ENCODE data around the gene FHIT. TPM values are rescaled to one million over a fixed set of nuclear protein-coding genes. Genes with fewer than 3 reads are reported as not detected.
A peak's percentile ranks its signal among the peaks of the same experiment; 100 is the strongest.

Gene FHIT
- total RNA-seq, 1 experiment from 2014 or later, result 3.9 TPM

DNA sequence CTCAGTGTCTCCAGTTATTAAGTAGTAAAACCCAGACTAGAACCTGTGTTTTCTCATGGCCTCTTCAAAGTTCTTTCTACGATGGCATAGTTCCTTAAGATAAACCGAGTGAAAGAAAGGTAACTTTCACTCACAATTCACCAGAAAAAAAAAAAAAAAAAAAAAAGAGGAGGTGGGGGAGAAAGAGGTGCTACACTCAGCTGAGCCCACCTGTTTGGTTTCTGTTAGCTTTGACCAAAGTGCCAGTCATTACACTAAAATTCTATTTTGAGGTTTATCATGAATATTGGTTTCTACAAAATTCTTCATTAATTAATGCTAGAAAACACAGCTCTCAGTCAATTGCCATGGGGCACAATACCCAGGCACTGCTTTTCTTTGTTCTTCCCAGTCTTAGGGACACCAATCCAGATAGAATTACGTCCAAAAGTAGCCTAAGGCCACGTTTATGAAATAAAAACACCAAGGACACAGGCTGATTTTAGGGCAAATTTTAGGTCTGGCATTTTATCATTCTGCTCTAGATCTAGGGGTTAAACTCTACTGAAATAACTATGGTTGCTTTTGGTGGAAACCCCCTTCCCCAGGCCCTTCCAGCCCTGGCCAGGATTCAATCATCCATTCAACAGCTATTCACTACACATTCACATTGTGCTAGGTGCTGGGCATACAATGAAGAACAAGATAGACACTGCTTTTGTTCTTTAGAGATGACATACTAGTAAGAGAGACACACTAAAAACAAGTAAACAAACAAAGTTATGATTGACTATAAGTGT, 1097.8 kb downstream of the FHIT start:
- no peak for DNase-seq (ENCODE audit: low read depth, low spot score)
- in situ Hi-C loops (cut with HindIII; ENCODE audit: low pct_unique_long_range_greater_than_20kb, low sequenced_read_pairs), result no loop called here

DNA sequence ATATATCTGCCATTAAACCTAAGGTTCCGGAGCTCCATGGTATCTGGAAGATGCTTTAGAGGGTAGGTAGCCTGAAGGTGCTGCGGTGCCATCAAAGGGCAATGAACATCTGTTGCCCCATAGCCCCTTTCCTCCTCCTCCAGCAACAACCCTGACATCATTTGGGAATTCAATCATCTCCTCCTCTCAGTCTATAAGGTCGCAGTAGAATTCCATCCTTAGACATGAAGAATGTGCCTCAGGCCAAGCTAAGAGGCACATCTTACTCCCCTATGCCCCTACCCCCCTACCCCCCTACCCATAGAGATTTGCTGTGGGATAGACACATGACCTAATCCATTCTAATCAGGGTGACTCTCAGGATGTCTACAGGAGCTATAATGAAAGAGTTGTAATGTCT, 1101.8 kb downstream of the FHIT start:
- in situ Hi-C loops (cut with HindIII; ENCODE audit: low pct_unique_long_range_greater_than_20kb, low sequenced_read_pairs), result no loop called here

DNA sequence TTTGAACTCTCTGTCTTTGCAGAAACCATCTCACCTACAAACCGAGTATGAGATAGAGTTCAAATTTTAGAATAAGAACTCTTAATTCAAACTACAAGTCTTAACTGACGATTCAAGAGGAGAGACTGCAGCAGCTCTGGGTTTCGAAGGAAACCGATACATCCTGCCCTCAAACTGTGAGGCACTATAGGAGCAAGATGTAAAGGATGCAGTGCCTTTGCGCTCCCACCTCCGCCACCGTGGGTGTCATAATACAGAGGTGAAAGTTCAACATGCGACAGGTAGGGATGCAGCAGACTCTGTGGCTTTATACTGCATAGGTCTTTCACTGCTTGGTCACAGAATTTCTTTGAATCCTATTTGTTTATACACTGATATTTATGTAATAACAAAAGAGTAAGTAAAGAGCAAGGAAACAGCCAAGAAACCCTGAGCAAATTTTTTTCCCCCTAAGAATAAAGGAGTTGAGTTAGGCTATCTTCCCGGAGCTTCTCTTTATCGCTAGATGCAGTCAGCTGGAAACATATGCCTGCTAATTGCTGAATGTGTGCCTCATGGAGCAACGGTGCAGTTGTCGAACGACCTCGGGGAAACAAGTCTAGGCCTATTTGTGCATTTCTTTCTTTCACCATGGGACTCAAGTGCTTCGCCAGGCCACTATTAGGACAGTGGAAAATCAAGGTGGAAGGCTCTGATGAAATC, 1103.9 kb downstream of the FHIT start:
- in situ Hi-C loops (cut with HindIII; ENCODE audit: low pct_unique_long_range_greater_than_20kb, low sequenced_read_pairs), result no loop called here
- no peak for DNase-seq (ENCODE audit: low read depth, low spot score)

More for the DNA sequence above, 1101.8 kb downstream of the FHIT start:
- DNase-seq (ENCODE audit: low read depth, low spot score), result no peak

DNA sequence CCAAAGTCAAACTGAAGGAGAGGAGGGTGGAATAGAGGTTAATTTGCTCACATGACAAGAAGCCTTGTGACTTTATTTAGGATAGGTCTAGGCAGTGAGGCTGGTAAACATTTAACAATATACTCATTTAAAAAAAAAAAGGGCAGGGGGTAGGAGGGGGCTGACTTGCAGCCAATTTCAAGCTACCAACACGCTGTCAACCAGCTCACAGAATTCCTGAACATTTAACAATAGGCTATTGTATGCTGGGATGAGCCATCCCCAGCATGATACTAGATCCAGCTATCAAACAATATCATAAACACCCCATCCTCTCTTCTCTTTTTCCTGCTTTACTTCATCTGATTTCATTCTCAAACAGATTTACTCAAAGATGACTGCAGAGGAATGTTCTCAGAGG, 1105.1 kb downstream of the FHIT start:
- in situ Hi-C loops (cut with HindIII; ENCODE audit: low pct_unique_long_range_greater_than_20kb, low sequenced_read_pairs), result no loop called here
- DNase-seq (ENCODE audit: low read depth, low spot score), result peak; percentile 24

DNA sequence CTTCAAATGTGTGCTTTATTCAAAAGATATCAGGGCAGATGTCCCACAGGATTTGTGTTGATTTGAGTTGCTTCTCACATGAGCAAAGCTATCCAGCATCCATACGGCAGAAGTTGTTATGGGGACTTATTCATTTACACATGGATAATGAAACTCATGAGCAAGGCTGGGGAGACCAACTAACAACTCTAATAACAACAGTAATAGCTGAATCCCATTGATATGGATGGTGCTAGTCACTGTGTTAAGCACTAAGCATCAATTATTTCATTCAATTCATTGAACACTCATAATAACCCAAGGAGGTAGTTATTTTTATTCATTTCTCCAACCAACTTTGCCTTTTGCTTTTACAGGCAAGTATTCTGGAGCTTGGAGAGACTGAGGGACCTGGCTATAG, 1107.2 kb downstream of the FHIT start:
- in situ Hi-C loops (cut with HindIII; ENCODE audit: low pct_unique_long_range_greater_than_20kb, low sequenced_read_pairs), result no loop called here
- no peak for DNase-seq (ENCODE audit: low read depth, low spot score)

DNA sequence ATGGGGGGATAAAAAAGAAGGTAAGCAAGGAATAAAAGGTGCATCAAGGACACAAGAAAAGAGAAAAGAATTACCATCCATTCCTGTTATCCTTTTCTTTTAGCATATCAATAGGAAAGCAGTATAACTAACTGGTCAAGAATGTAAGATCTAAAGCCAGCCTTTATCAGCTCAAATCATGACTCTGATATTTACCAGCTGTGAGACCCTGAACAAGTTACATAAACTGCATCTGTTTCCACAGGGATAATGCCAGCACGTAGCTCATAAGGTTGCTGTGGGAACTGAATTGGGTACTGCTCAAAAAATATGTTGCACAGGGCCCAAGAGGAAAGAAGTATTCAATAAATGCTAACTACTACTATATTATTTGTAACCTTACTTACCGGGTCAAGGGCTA, 1109.2 kb downstream of the FHIT start:
- in situ Hi-C loops (cut with HindIII; ENCODE audit: low pct_unique_long_range_greater_than_20kb, low sequenced_read_pairs), result no loop called here
- DNase-seq (ENCODE audit: low read depth, low spot score), result no peak

DNA sequence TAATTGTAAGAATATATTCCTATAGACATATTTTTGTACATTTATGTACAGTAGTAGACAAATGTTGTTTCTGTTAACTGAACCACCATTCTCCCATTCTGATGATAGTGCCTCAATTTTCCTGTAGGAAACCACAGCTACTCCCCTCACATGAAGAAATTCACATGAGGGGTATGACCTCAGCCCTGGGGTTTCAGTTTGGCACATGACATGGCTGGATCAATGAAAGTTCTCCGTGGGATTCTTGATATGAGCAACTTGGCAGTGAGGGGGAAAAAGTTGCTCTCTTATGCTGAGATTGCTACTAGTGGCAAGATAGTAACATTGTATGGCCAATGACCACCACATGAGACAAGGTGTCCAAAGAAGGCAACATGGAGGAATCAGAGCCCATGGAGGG, 1111.1 kb downstream of the FHIT start:
- peak; percentile 13 for DNase-seq (ENCODE audit: low read depth, low spot score)
- in situ Hi-C loops (cut with HindIII; ENCODE audit: low pct_unique_long_range_greater_than_20kb, low sequenced_read_pairs), result no loop called here

DNA sequence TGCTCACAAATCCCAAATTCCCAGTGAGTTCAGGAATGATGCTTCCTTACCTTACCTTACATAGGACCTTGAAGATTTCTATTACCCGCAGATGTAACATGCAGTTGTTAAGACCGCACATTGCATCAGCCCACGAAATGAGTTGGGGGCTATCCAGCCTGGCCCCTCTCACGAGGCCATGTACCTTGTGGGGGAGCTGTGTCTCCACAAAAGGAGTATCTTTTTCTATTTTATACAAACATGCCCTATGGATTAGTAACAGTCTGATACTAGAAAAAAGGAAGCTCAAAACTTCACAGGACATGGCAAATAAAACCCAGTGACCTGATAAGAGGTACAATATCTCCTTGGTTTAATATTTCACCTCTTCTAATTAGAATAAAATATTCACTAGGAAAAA, 1114.7 kb downstream of the FHIT start:
- in situ Hi-C loops (cut with HindIII; ENCODE audit: low pct_unique_long_range_greater_than_20kb, low sequenced_read_pairs), result no loop called here

DNA sequence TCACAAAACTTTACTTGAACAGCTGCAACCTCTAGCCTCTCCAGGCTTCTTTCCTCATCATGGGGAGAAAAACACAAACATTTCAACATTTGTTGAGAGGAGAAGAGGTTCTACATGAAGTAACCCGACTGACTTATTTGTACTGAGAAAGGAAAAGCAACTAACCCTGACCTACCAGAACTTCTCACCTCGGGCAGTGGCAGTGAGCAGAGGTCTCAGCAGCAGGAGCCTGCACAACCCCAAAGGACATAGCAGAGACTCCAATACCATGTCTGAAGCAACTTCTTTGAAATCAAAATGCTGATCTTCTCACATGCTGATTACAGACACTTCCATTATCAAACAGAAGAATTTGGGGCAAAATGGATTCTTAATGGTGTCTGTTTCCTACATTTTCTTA, 1115.8 kb downstream of the FHIT start:
- DNase-seq (ENCODE audit: low read depth, low spot score), result no peak
- in situ Hi-C loops (cut with HindIII; ENCODE audit: low pct_unique_long_range_greater_than_20kb, low sequenced_read_pairs), result no loop called here

More for the DNA sequence above, 1114.7 kb downstream of the FHIT start:
- no peak for DNase-seq (ENCODE audit: low read depth, low spot score)

DNA sequence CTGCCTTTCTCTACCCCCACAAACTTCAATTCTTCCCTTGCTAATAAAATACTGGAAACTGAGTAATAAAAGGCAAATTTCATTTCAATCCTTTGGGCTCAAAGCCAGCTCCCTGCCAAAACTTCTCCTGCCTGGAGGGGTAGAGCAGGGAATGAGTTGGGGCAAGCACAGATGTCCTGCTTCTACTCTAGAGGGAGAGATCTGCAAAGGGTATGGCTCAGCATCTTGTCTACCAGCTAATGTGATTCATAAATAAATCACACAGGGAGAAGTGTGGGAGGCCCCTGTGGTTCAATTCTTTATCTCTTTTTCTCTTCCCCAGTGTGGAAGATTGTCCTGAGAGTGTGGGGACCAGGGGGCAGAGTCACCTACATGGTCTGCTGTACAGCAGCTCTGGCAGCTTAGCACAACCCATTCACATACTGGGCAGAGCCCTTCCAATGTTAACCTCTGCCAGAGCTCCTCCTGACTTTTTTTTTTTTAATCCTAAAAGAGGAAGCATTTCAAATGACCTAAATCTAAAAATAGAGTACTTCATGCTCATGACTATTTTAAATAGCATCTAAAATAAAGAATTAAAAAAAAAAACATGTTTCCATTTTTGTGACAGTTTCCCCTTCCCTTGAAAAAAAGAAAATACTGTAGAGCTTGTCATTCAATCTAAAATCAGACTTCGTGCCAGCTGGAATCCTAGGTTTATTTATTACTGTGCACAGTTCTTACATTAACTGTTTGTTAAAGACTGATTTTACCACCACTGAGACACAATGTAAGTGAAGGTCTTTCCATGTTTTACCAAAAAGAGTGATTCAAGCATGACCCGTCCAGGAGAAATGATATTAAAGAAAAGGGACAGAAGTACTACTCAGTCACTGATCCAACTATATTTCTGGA, 1117.7 kb downstream of the FHIT start:
- in situ Hi-C loops (cut with HindIII; ENCODE audit: low pct_unique_long_range_greater_than_20kb, low sequenced_read_pairs), result no loop called here
- no peak for DNase-seq (ENCODE audit: low read depth, low spot score)

DNA sequence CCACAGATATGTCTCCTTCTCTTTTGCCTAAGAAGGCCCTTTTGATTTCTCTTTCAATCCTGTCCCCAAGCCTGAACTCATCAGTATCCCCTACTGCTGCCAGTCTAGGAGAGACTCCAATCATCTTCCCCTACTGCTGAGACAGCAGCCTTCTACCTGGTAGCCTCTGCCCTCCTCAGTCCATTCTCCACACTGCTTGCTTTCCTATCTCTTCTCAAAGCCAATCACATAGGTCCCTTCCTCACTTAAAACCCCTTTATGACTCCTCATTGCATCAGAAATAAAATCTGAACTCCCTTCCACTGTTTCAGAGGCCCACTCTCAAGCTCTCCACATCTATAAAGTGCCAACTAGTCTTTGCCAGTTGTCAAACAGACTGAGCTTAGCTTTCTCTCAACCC, 1119.6 kb downstream of the FHIT start:
- in situ Hi-C loops (cut with HindIII; ENCODE audit: low pct_unique_long_range_greater_than_20kb, low sequenced_read_pairs), result no loop called here
- DNase-seq (ENCODE audit: low read depth, low spot score), result no peak

DNA sequence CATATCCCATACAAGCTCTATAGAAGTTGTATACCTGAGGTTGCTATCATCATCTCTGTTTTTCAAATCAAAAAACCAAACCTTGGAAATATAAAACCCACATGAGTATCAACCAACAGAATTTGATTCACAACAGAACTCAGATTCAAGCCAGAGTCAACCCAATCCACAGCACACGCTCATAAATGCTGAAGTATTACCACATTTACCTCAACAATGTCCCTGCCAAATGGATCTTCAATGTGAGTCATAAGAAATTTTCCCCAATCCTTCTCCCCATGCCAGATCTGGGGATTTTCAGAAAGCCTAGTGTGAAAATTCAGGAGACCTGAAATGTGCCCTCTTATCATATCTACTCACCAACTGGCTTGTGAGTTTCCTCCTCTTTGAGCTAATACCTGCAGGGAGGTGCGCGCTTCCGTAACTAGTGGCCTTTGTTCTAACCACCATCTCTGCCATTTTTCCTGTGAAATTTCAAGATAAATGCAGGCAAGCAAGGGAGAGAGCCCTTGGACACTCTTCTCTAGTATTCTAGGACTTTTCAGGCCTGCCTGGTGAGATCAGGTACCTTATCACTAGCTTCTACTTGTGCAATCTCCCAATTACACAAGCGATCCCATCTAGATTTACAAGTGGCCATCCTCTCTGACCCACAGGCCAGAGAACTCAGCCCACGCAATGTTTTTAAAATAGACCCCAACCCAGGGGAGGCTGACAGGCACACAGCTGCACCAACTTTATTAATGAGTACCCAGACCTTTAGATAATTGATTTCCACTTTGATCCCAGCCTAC, 1124.5 kb downstream of the FHIT start:
- in situ Hi-C loops (cut with HindIII; ENCODE audit: low pct_unique_long_range_greater_than_20kb, low sequenced_read_pairs), result no loop called here
- no peak for DNase-seq (ENCODE audit: low read depth, low spot score)

DNA sequence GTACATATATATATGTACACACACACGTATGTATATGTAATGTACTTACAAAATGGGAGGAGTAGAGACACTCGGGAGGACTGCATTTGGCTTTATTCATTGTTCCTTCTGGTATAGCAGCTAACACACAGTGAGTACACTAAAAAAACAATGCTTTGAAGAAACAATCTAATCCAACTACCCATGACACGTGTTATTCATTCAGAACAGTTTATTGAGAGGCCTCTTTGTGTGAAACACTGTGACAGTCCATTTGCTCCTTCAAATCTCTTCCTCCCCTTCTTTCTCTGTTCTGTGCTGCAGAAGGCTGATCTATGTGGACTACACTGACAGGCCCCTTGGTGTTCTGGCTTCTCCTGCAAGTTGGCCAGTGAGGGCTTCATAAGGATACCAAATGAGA, 1125.6 kb downstream of the FHIT start:
- in situ Hi-C loops (cut with HindIII; ENCODE audit: low pct_unique_long_range_greater_than_20kb, low sequenced_read_pairs), result no loop called here
- DNase-seq (ENCODE audit: low read depth, low spot score), result no peak

DNA sequence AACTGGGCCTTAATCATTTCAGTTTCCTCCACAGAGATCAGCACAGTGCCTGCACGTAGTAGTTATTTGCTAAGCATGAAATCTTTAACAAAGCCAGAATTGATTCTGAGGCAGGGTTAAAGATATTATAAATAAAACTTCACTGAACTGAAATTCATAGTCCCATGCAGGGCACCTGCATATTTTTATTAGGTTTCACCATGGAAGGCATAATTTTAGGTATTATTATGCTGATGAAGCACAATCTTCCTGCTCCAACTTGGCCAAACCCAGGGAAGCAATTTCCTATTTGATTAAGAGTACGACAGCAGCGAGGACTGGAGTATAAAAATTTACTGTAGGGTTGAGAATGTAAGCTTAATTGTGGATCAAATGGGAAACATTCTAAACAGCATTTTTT, 1131.0 kb downstream of the FHIT start:
- in situ Hi-C loops (cut with HindIII; ENCODE audit: low pct_unique_long_range_greater_than_20kb, low sequenced_read_pairs), result no loop called here
- DNase-seq (ENCODE audit: low read depth, low spot score), result no peak

DNA sequence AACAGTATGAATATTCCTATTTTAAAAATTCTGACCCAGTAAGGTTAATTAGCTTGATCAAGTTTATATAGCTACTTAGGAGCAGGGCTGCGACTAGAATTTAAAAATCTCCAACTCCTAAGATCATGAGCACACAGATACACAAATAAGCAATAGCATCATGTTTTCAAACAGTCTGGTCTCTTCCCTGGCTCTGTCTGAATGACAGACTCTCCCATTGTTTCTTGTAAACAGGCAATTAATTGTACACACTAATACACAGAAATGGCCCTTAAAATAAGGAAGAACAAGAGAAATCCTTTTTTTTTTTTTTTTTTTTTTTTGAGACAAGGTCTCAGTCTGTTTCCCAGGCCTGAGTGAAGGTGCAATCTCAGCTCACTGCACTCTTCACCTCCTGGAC, 1137.1 kb downstream of the FHIT start:
- no peak for DNase-seq (ENCODE audit: low read depth, low spot score)
- in situ Hi-C loops (cut with HindIII; ENCODE audit: low pct_unique_long_range_greater_than_20kb, low sequenced_read_pairs), result no loop called here

DNA sequence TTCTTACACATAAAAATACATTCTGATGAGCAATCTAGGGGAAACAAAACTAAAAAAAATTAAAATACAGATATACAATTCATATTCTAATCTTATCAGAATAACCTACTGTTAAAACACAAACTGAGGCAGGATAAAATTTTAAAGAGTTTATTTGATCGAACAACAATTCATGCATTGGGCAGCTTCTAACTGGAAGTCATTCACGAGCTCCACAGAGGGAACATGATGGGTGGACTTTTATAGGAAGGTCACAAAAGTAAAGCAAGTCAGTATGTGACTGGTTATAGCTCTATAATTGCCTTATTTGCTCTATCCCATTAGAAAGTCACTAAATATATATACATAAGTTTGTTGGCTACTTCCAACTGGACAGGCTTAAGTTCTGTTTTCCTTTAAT, 1144.0 kb downstream of the FHIT start:
- in situ Hi-C loops (cut with HindIII; ENCODE audit: low pct_unique_long_range_greater_than_20kb, low sequenced_read_pairs), result no loop called here
- DNase-seq (ENCODE audit: low read depth, low spot score), result no peak

DNA sequence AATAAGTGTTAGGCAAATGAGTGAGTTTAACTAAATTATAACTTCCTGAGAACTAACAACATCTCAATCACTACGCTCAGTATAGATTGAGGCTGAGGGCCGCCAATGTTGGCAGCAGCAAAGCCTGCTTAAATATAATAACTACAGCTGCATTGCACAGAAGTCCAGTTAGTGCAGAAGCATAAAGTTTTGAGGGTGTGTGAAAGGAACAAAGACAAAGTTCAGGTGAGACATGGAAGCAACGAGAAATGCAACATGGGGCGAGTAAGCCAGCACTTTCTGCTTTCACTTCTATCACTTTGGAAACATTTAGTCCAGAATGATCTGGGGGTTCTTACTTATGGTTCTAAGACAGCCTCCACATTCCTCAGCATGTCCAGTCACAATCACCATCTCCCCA, 1149.1 kb downstream of the FHIT start:
- in situ Hi-C loops (cut with HindIII; ENCODE audit: low pct_unique_long_range_greater_than_20kb, low sequenced_read_pairs), result no loop called here
- no peak for DNase-seq (ENCODE audit: low read depth, low spot score)

DNA sequence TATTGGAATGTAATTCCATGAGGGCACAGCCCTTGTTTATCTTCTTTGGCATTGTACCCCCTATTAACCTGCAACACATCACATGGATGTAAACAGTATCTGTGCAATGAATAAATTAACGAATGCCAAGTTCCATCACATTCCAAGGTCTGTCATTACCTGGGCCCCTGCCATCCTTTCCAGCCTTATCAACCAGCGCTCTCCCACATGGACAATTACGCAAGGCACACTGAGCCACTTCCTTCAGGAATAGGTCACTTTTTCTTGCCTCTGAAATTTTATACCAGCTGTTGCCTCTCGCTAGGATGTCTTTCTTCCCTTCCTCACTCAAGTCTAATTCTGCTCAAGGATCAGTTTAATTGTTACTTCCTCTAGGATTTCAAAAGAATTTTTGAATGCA, 1149.6 kb downstream of the FHIT start:
- no peak for DNase-seq (ENCODE audit: low read depth, low spot score)

More for the DNA sequence above, 1149.6 kb downstream of the FHIT start:
- in situ Hi-C loops (cut with HindIII; ENCODE audit: low pct_unique_long_range_greater_than_20kb, low sequenced_read_pairs), result no loop called here
